Ovary (tissue), 9 donors: ENCODE measurements around the gene FTO. TPM values are rescaled to one million over a fixed set of nuclear protein-coding genes. Genes with fewer than 3 reads are reported as not detected.

Experiments
- DNase-seq, 5 donors: peaks; one replicate each; pipeline ENCODE4 v3.0.0-alpha.2; 2019 to 2020
- H3K27ac ChIP-seq, 2 donors: fragments of 200-600 bp; one replicate each; pipeline versions ENCODE4 v1.5.1 to v1.8.0; 2019 to 2022
- H3K27me3 ChIP-seq: fragments of 200-600 bp; one replicate; pipeline ENCODE4 v1.8.0; 2022
- H3K36me3 ChIP-seq: fragments of 200-600 bp; sonication (generic); one replicate; pipeline ENCODE4 v1.5.1; 2019
- H3K4me1 ChIP-seq: one replicate; pipeline ENCODE4 v1.8.1; 2013; ENCODE audit warnings: mild to moderate bottlenecking, moderate library complexity; ENCODE audit not compliant: insufficient read depth
- H3K4me3 ChIP-seq: fragments of 200-600 bp; sonication (generic); one replicate; pipeline ENCODE4 v1.5.1; 2017
- H3K9me3 ChIP-seq, 2 donors: fragments of 200-600 bp in 1 of 2; sonication (generic) in 1 of 2; one replicate each; pipeline versions ENCODE4 v1.5.1 to v1.8.1; 2013 to 2019; ENCODE audit warnings: mild to moderate bottlenecking in 1 of 2, moderate library complexity in 1 of 2
- CTCF ChIP-seq, 3 donors: fragments of 450-650 bp in 2 of 3; fragments of 200-600 bp in 1 of 3; IDR thresholded peaks; one replicate each; pipeline versions ENCODE4 v1.5.1 to v1.8.0; 2016 to 2022; ENCODE audit warnings: antibody characterized with exemption in 3 of 3, mild to moderate bottlenecking in 1 of 3
- EP300 ChIP-seq: sonication (generic); formaldehyde crosslinking; IDR thresholded peaks from one replicate; pipeline ENCODE4 v1.6.1; 2017; ENCODE audit warnings: antibody characterized with exemption
- POLR2A ChIP-seq: fragments of 450-650 bp; IDR thresholded peaks from one replicate; pipeline ENCODE4 v1.6.1; 2017; ENCODE audit warnings: antibody characterized with exemption, mild to moderate bottlenecking, moderate library complexity
- WGBS, 3 donors: extraction: QIAGEN DNeasy Blood & Tissue Kit in 1 of 3; methylation state at CpG; one replicate each; pipeline versions ENCODE4 v1.1.5 to v1.1.7; 2013 to 2017; 5-methylcytosine and 5-hydroxymethylcytosine counted together
- intact Hi-C, 4 donors: fragments of 100-400 bp; cut with DNase I; formaldehyde crosslinking; loops; one replicate each; pipeline versions ENCODE4 v1.11.0 to v1.15.1; 2022 to 2023
- polyA plus RNA-seq, 2 donors: library from polyadenylated mRNA; stranded (reverse); fragments of 200-250 nt in 1 of 2; fragments of 350-450 nt in 1 of 2; fragmentation: Illumina TruSeq in 1 of 2; extraction: RNeasy Lipid Tissue Mini Kit (QIAGEN cat#74804) in 1 of 2; gene quantifications; one replicate each; pipeline ENCODE4 v1.2.3, GENCODE V29; 2013 to 2014
- total RNA-seq, 7 donors: library from RNA; depleted of rRNA in 2 of 7; stranded (reverse); fragments of >200 nt in 2 of 7; fragmentation: NEBNext Ultra II Directional in 3 of 7; extraction: Animal tissue kit (Norgen Biotek cat#: 25700) in 3 of 7; gene quantifications; one replicate each; pipeline versions ENCODE4 v1.1.0 to v1.2.4, GENCODE V29; 2016 to 2023
- donor health status: DM: no; HTN: no; CAD: no; lungs with moderate emphysema.
- donor health status: DM: no; HTN: no; CAD: no.
- donor health status: Bipolar disorder and iron deficiency.
- donor health status: DM: yes; HTN: yes; CAD: no.
- donor health status: DM: no; HTN: no; CAD: no.
- donor health status: DM: yes; HTN: yes; CAD: no.

The FTO gene
- total and polyA plus RNA-seq, 9 donors = 43.6 to 128 (median 91.4) TPM

- no peak for TF ChIP-seq POLR2A
- TF ChIP-seq CTCF (IDR thresholded peaks at IDR 0.05) = no peak
- no peak for TF ChIP-seq EP300
- 76 to 78% (median 77%) methylated on average over 16 of the region's 16 CpGs for WGBS, 3 donors
- Histone ChIP-seq H3K27me3 (no peaks in the 10 kb centered on the region), H3K36me3 (no peaks in the 10 kb centered on the region), H3K4me3 (no peak overlapping the region), H3K9me3 (no peaks in the 10 kb centered on the region), H3K4me1 (no peaks in the 10 kb centered on the region), H3K27ac (no peak overlapping the region)
- intact Hi-C loops = no loop called here
- DNase-seq = no peak
Observed at GRCh38 chr16:54110016-54110981, 406.3 kb downstream of the FTO start.

DNA sequence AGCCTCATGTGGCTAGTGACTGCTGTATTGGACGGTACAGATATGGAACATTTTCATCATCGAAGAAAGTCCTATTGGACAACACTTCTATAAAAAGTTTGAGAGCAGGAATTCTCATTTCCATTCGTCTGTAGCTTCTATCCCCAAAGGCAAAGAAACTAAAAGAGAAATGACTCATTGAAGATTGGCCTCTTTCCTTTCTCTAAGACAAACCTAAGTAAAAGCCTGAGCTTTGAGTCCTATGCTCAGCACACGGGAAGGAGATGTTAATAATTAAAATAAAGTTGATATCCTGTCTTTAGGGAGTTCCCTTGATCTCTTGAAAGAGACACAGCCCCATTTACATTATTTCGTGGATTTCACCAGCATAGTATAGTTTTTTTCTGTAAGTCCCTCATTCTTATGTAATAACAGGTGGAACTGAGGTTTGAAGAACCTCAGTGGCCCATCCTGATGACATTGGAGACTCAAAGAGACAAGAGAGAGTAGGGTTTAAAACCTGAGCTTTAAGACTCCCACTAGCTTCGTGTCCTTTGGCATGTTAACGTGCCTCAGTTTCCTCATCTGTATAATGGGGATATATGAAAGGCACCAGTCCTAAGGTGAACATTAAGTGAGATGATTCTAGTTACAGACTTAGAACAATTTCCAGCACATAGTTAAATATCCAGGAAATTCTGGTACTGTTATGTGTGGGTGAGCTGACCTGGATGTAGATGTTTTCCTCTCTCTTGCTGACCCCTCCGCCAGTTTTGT lies 408.7 kb downstream of the FTO start:
- H3K36me3 ChIP-seq = no peaks in the 10 kb centered on the region
- no peak for DNase-seq
- TF ChIP-seq CTCF (IDR thresholded peaks at IDR 0.05) (no peak), EP300 (no peak), POLR2A (no peak)
- H3K27ac ChIP-seq = no peak overlapping the region
- no peaks in the 10 kb centered on the region for H3K4me1 ChIP-seq
- intact Hi-C loops = no loop called here
- H3K4me3 ChIP-seq = no peak overlapping the region
- H3K27me3 ChIP-seq = no peaks in the 10 kb centered on the region
- WGBS, 3 donors = 92 to 95% (median 92%) methylated on average over 8 of the region's 8 CpGs
- no peaks in the 10 kb centered on the region for H3K9me3 ChIP-seq

GRCh38 chr16:54115558-54115957 lies 411.6 kb downstream of the FTO start:
- no peaks in the 10 kb centered on the region for H3K9me3 ChIP-seq
- WGBS, 3 donors = 95 to 97% (median 96%) methylated on average over 9 of the region's 9 CpGs
- H3K4me1 ChIP-seq = no peaks in the 10 kb centered on the region
- no peaks in the 10 kb centered on the region for H3K36me3 ChIP-seq
- no peak for DNase-seq
- no peak overlapping the region for H3K27ac ChIP-seq
- no peak for TF ChIP-seq EP300
- no peak for TF ChIP-seq POLR2A
- no peak for TF ChIP-seq CTCF (IDR thresholded peaks at IDR 0.05)
- H3K4me3 ChIP-seq = no peak overlapping the region
- intact Hi-C loops = no loop called here
- H3K27me3 ChIP-seq = no peaks in the 10 kb centered on the region

DNA sequence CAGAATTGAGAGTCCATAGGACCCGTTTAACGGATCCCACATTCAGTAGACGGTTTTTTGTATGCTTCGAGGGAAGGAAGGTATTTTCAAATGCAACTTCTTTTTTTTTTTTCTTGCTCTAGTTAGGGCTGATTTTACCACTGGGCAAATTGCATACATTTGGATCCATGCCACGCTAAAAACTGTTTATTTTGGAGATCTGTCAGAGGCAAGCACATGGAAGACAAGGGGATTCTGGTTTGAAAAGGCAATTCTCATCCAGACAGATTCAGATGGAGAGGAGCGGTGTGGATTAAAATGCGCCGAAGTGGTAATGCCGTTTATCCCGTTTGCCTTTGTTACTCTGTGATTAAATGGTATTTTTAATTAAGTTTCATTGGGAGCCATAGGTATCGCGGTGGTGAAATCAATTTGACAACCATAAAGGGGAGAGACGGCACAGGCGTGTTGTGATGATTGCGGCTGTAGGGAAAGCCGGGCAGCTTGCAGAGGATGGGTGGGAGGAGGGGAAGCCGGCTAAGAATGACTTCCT lies 412.2 kb downstream of the FTO start:
- no peak overlapping the region for H3K27ac ChIP-seq
- WGBS, 3 donors = 72 to 75% (median 74%) methylated on average over 17 of the region's 17 CpGs
- H3K9me3 ChIP-seq = no peaks in the 10 kb centered on the region
- H3K27me3 ChIP-seq = no peaks in the 10 kb centered on the region
- H3K4me3 ChIP-seq = no peak overlapping the region
- H3K4me1 ChIP-seq = no peaks in the 10 kb centered on the region
- no peaks in the 10 kb centered on the region for H3K36me3 ChIP-seq
- intact Hi-C loops = no loop called here
- no peak for TF ChIP-seq POLR2A
- no peak for TF ChIP-seq EP300
- TF ChIP-seq CTCF (IDR thresholded peaks at IDR 0.05) = no peak
- no peak for DNase-seq
